Activated T-helper 2 cell treated with anti-CD3 and anti-CD28 coated beads, Interferon-gamma antibody, Interleukin-2, Interleukin-4, amounts not matched to agents 10 μg/mL and 5 μg/mL and 100 μg/mL, durations not matched to agents 14 hours and 24 hours and 36 hours (primary cell): ENCODE results near the gene MGAT5B. TPM values are rescaled to one million over a fixed set of nuclear protein-coding genes. Genes with fewer than 3 reads are reported as not detected.
"Not testable (repeated sequence)": the region's sequence is repeated elsewhere in the genome, so short reads cannot be mapped to it uniquely, and the experiment has no call there.

ENCODE experiments used
- DNase-seq: peaks from one replicate; pipeline ENCODE4 v3.0.0; 2021; ENCODE audit warnings: low spot score
- H3K27ac Mint-ChIP-seq: one replicate; pipeline ENCODE4 v1.8.0; 2021; ENCODE audit warnings: mixed read lengths
- H3K27me3 Mint-ChIP-seq: one replicate; pipeline ENCODE4 v1.8.0; 2021; ENCODE audit warnings: low read depth, mixed read lengths
- H3K36me3 Mint-ChIP-seq: one replicate; pipeline ENCODE4 v1.8.0; 2021; ENCODE audit warnings: low read depth, mixed read lengths
- H3K4me1 Mint-ChIP-seq: one replicate; pipeline ENCODE4 v1.8.0; 2021; ENCODE audit warnings: low read depth, mixed read lengths
- H3K4me3 Mint-ChIP-seq: one replicate; pipeline ENCODE4 v1.8.0; 2021; ENCODE audit warnings: low read depth, mild to moderate bottlenecking, moderate library complexity, mixed read lengths
- H3K9me3 Mint-ChIP-seq: one replicate; pipeline ENCODE4 v1.8.0; 2021; ENCODE audit warnings: mixed read lengths
- intact Hi-C: fragments of 100-400 bp; cut with micrococcal nuclease; formaldehyde crosslinking; loops from one replicate; pipeline ENCODE4 v1.15.1; 2023
- total RNA-seq: library from RNA; stranded (reverse); gene quantifications from 2 replicates; pipeline ENCODE4 v1.2.3, GENCODE V29; 2022

The MGAT5B gene
- total RNA-seq, 1 donor from 2014 or later = 0.55 TPM

DNA sequence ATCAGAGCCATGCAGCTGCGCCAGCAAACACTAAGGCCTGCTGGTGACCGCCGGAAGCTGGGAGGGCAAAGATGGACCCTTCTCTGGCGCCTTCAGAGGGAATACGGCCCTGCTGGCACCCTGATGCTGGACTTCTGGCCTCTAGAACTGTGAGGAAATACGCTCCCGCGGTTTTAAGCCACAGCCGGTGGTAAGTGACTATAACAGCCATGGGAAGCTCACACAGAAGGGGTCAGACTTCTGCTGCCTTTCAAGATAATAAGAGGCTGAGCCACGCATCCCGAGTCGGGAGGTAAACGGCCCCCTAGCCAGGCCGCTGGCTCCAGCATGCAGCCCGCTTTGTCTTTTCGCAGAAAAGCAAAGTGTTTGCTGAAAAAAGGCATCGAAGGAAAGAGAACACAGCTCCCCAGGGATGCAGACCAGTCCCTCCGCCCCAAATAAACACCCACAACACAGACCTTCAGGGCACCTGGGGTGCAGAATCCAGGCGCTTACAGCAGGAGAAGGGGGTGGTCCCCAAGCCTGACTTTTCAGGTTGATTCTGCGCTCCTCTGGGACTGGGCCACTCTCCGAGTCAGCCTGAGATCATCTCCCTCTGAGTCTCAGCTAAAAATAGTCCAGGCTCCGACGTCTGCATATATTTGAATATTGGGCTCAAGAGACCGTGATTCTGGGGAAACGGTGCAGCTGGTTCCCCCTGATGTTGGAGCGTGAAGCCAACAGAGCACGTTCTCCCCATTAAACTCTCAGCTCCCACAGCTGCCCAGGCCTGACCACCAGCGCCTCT, 89.7 kb downstream of the MGAT5B start:
- H3K9me3 Mint-ChIP-seq = no peaks in the 10 kb centered on the region
- H3K27ac Mint-ChIP-seq = no peak overlapping the region
- no peaks in the 10 kb centered on the region for H3K36me3 Mint-ChIP-seq
- intact Hi-C loops = no loop called here
- H3K4me1 Mint-ChIP-seq = no peaks in the 10 kb centered on the region
- no peak overlapping the region for H3K4me3 Mint-ChIP-seq
- H3K27me3 Mint-ChIP-seq = peaks cover 5% of the 10 kb centered on the region
- DNase-seq = no peak

DNA sequence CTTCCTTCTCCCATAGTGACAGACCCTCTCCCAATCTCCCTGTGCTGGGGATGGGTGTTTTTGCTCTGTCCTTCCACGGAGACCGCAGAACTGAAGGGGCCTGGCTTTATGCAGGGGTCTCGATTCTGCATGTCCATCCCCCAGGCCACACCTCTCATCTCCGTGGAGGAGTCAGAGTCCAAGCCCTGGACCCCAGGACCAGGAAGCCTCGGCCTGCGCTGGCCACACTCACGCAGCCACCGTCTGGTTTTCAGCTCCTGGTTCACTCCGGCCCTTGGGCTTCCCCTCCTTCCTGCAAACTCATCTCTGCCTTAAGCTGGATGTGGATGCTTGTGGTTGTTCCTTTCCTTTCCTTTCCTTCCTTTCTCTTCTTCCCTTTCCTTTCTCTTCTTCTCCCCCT, 90.8 kb downstream of the MGAT5B start:
- Mint-ChIP-seq H3K27me3 (peaks cover 5% of the 10 kb centered on the region), H3K36me3 (no peaks in the 10 kb centered on the region)
- intact Hi-C loops = no loop called here

DNA sequence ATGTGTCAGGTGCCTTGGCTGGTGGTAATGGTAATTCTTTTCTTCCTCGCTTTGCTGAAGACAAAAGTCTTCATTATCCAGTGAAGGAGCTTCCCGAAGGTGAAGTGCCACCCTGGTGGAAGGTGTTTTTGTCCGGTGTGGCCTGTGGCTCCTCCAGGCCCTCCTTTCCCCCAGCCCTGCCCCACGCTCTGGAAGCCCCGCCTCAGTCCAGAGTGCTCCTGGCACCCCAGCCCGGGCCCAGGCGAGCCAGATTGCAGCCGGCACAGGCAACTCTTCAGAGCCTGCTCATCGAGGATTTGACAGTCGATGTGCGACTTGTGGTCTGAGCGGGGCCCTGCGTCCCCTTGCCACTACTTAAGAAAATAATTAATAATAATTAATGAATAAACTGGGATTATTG, 93.7 kb downstream of the MGAT5B start:
- H3K9me3 Mint-ChIP-seq = no peaks in the 10 kb centered on the region
- H3K27me3 Mint-ChIP-seq = peaks cover 11% of the 10 kb centered on the region
- DNase-seq = no peak
- H3K4me3 Mint-ChIP-seq = no peak overlapping the region
- no peaks in the 10 kb centered on the region for H3K36me3 Mint-ChIP-seq
- intact Hi-C loops = no loop called here
- H3K4me1 Mint-ChIP-seq = no peaks in the 10 kb centered on the region
- no peak overlapping the region for H3K27ac Mint-ChIP-seq

More for the DNA sequence above, 90.8 kb downstream of the MGAT5B start:
- no peak for DNase-seq
- H3K4me3 Mint-ChIP-seq = no peak overlapping the region
- no peak overlapping the region for H3K27ac Mint-ChIP-seq
- H3K9me3 Mint-ChIP-seq = no peaks in the 10 kb centered on the region
- H3K4me1 Mint-ChIP-seq = no peaks in the 10 kb centered on the region

DNA sequence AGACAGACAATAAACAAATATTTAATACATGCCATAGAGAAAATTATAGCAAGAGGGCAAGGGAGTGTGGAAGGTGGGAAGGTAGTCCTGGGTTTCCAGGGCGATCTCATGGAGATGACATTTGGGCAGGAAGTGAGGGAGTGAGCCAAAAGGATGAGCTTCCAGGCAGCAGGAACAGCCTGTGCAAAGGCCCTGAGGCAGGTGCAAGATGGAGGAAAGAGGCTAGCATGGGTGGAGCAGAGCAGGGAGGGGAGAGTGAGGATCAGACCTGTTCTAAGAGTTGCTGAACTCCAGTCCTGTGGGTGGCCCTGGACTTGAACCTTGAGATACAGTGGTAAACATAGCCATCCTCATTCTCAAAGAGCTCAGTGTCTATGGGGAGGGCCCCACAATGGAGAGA, 94.7 kb downstream of the MGAT5B start:
- intact Hi-C loops = no loop called here
- Mint-ChIP-seq H3K27me3 (peaks cover 19% of the 10 kb centered on the region), H3K36me3 (no peaks in the 10 kb centered on the region), H3K4me1 (no peaks in the 10 kb centered on the region), H3K27ac (no peak overlapping the region), H3K9me3 (no peaks in the 10 kb centered on the region), H3K4me3 (no peak overlapping the region)
- DNase-seq = no peak

DNA sequence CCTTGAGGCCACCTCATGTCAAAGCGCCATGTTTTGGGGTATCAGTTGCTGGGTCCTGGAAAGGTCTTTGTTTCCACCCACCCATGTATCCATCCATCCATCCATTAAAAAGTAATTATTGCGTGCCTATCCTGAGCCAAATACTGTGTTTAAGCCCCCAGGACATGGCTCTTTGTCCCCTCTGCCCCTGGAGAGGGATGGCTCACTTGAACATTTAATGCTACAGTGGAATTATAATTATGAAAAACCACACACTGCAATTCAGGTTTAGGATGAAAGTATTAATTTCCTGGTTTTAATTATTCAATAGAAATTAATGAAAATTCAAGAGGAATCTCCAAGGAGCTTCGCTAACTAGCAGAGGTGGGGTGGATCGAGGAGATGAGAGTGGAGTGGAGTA, 97.8 kb downstream of the MGAT5B start:
- H3K4me1 Mint-ChIP-seq = peaks cover 3% of the 10 kb centered on the region
- intact Hi-C loops = no loop called here
- H3K9me3 Mint-ChIP-seq = no peaks in the 10 kb centered on the region
- H3K27me3 Mint-ChIP-seq = peaks cover 46% of the 10 kb centered on the region
- DNase-seq = no peak
- H3K36me3 Mint-ChIP-seq = no peaks in the 10 kb centered on the region
- H3K27ac Mint-ChIP-seq = no peak overlapping the region
- H3K4me3 Mint-ChIP-seq = no peak overlapping the region

DNA sequence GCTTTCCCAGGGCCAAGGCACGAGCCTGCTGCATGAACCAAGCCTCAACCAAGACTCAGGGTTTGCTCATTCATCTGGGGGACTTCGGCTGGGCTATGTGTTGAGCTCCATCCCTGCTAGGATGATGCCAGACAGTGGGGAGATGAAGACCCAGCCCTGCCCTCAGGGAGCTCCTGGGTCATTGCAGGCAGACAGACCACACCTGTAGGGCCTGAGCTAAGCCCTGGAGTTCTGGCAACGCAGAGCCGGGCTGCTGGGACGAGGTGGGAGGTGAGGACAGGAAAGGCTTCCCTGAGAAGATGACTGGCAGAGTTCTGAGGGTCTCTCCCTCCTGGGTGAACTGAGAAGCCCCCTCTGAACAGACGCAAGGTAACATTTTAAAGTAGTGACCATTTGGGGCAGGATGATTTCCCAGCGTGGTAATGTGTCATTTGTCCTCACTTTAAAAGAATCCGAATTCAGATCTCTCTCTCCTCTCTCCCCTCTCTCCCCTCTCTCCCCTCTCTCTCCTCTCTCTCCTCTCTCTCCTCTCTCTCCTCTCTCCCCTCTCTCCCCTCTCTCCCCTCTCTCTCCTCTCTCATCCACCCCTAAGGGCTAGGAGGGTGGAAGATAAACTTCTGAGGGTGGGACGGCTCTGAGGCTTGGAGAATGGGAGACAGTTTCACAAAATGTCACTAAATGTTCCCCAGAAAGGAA, 98.4 kb downstream of the MGAT5B start:
- Mint-ChIP-seq H3K27ac (no peak overlapping the region), H3K4me3 (no peak overlapping the region), H3K4me1 (peaks cover 3% of the 10 kb centered on the region), H3K36me3 (no peaks in the 10 kb centered on the region), H3K9me3 (no peaks in the 10 kb centered on the region), H3K27me3 (peaks cover 50% of the 10 kb centered on the region)
- DNase-seq = no peak
- intact Hi-C loops = no loop called here

DNA sequence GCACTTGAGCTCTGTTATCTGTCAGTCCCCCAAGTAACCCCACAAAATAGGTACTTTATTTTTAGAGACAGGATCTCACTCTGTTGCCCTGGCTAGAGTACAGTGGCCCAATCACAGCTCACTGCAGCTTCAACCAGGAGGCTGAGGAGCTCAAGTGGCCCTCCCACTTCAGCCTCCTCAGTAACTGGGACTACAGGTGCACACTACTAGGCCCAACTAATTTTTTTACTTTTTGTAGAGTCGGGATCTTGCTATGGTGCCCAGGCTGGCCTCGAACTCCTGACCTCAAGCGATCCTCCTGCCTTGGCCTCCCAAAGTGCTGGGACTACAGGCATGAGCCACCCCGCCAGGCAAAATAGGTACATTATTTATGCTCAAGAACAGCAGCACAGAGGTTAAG, 99.6 kb downstream of the MGAT5B start:
- Mint-ChIP-seq H3K36me3 (no peaks in the 10 kb centered on the region), H3K4me3 (no peak overlapping the region), H3K9me3 (no peaks in the 10 kb centered on the region), H3K27ac (no peak overlapping the region), H3K27me3 (peaks cover 50% of the 10 kb centered on the region), H3K4me1 (peaks cover 3% of the 10 kb centered on the region)
- intact Hi-C loops = no loop called here
- DNase-seq = no peak

DNA sequence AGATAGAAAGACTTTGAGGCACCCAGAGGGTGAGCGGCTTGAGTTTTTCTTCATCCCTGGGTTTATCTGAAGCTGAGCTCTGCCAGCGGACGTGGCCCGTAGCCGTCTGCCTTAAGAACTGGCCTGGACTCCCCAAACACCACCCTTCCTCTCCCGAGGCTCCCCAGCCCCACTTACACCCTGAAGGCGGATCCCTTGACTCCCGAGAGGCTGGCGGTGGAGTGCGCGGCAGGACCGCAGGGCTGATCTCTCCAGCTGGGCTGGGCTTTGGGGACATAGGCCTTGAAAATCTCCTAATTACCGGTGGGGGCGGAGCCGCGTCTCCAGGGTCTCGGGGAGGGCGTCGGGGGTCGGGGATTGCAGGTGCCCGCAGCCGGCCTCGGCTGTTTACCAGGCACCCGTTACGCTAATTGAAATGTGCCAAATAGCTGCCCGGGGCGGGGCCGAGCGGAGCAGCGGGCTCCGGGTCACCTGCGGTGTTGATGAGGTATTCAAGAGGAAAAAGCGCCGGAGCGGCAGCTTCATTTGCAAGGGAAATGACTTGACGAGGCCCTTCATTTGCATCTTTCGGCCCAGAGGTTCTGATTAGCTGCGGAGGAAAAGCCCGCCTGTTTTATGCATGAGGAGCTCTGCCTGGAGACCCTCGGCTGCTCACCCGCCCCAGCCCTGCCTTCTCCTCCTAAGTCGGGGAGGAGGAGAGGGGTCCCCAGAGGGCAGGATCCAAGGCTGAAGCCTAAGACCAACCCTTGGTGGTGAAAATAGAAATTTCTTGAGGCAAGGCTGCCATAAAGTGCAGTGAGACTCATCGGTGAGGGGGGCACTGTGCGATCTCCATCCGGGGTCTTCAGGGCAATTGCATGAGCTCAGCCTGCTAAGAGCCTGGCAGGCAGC, 100.7 kb downstream of the MGAT5B start:
- Mint-ChIP-seq H3K27me3 (peaks cover 55% of the 10 kb centered on the region), H3K9me3 (no peaks in the 10 kb centered on the region), H3K4me3 (peak overlapping the region; percentile 42), H3K27ac (no peak overlapping the region), H3K36me3 (no peaks in the 10 kb centered on the region), H3K4me1 (peaks cover 3% of the 10 kb centered on the region)
- intact Hi-C loops = no loop called here
- peak; percentile 27 for DNase-seq

DNA sequence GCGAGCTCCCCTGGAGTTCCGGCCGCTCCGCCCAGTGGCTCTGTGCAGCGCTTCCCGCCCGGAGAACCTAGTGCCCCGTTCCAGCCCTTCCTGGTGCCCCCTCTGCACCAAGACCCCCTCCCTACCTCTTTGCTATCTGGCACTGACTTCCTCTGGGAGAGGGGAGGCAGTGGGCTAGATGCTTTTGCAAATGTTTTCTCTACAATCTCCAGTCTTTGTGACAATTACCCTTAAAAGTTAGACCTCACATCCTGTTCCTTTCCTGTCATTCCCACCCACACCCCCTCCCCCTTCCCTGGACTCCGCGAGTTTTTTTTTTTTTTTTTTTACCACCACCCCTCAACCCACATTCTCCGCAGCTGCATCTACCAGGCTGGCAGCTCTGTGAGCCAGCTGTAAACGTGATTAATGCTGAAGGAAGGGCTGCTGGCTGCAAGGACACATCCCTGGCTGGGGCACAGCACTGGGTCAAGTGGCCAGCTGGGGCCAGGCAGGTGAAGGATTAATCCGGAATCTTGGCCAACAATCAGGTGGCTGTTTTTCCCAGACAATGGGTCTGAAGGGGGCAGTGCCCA, 101.5 kb downstream of the MGAT5B start:
- DNase-seq = no peak
- Mint-ChIP-seq H3K27me3 (peaks cover 54% of the 10 kb centered on the region), H3K27ac (no peak overlapping the region), H3K9me3 (no peaks in the 10 kb centered on the region), H3K4me1 (peaks cover 3% of the 10 kb centered on the region), H3K36me3 (no peaks in the 10 kb centered on the region), H3K4me3 (peak overlapping the region; percentile 42)
- intact Hi-C loops = no loop called here

DNA sequence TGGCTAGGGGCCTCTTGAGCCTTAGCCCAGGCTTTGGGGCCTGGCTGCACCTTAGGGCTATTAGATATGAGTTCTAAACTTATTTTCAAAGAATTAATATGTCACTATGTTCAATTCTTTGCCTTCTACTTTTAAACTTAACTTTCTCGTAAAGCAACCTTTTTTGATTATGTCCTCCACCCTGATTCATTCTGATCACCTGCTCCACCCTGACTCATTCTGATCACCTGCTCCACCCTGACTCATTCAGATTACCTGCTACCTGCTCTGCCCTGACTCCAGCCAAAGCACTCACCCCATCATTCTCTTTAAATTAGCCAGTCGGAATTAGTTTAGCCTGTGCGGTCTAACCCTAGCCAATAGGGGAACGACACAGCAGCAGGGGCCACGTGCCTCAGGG, 102.0 kb downstream of the MGAT5B start:
- intact Hi-C loops = not testable (repeated sequence)

DNA sequence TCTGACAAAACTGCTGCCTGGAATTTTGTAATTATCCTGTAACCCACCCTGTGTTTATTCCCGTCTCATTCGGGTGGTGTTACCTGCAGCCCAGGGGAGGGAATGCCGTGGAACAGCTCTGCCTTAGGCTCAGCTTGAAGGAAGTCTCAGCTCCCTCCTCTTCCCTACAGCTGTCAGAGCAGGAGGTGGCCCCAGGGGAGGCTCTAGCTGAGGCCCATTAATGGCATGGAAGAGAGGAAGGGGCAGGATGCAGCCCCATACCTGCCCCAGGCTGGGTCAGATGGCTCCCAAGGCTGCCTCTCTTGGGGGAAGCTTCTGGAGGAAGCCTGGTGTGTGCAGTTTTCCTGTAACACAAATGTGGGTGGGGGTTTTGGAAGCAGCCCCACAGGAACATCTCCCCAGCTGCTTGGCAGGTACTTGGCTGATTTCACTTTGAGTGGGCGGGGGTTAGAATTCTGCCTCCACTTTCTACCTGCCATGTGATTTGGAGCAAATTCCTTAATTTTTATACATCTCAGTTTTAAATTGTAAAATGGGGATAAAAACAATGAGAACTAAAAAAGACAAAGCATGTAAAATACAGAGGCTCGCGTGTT, 103.9 kb downstream of the MGAT5B start:
- no peak overlapping the region for H3K4me3 Mint-ChIP-seq

More for the DNA sequence above, 102.0 kb downstream of the MGAT5B start:
- H3K27ac Mint-ChIP-seq, H3K9me3 Mint-ChIP-seq, H3K4me3 Mint-ChIP-seq, H3K36me3 Mint-ChIP-seq, DNase-seq, H3K4me1 Mint-ChIP-seq: not testable (repeated sequence)
- peaks cover 54% of the 10 kb centered on the region for H3K27me3 Mint-ChIP-seq

DNA sequence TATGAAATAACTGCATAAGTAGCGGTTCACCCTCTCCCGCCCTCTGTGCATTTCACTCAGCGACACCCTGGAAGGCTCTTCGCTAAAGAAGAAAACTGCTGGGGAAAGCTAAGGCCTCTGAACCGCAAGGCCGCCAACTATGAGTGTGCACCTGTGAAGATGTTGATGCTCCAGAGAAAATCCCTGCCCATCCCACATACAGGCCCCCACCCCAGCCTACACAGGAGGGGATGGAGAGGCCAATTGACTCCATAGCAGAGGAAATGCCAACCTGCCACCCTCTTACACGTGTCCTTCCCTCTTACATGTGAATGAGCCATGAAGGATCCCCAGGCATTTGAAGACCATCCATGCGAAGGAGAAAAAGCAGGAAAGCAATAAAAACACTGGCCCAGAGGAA, 104.8 kb downstream of the MGAT5B start:
- no peak for DNase-seq
- intact Hi-C loops = no loop called here
- peaks cover 3% of the 10 kb centered on the region for H3K36me3 Mint-ChIP-seq
- H3K9me3 Mint-ChIP-seq = peaks cover 12% of the 10 kb centered on the region
- H3K4me3 Mint-ChIP-seq = no peak overlapping the region
- peaks cover 43% of the 10 kb centered on the region for H3K27me3 Mint-ChIP-seq
- H3K27ac Mint-ChIP-seq = no peak overlapping the region
- peaks cover 3% of the 10 kb centered on the region for H3K4me1 Mint-ChIP-seq

More for the DNA sequence above, 103.9 kb downstream of the MGAT5B start:
- Mint-ChIP-seq H3K4me1 (peaks cover 3% of the 10 kb centered on the region), H3K27ac (no peak overlapping the region), H3K36me3 (peaks cover 2% of the 10 kb centered on the region), H3K9me3 (peaks cover 11% of the 10 kb centered on the region), H3K27me3 (peaks cover 51% of the 10 kb centered on the region)
- DNase-seq = no peak
- intact Hi-C loops = no loop called here
